RPMI8226 (cell line): ENCODE data around the gene RTN4RL2.

Experiments
- DNase-seq: peaks from one replicate; pipeline ENCODE4 v3.0.0-alpha.2; 2015

Gene RTN4RL2

DNA sequence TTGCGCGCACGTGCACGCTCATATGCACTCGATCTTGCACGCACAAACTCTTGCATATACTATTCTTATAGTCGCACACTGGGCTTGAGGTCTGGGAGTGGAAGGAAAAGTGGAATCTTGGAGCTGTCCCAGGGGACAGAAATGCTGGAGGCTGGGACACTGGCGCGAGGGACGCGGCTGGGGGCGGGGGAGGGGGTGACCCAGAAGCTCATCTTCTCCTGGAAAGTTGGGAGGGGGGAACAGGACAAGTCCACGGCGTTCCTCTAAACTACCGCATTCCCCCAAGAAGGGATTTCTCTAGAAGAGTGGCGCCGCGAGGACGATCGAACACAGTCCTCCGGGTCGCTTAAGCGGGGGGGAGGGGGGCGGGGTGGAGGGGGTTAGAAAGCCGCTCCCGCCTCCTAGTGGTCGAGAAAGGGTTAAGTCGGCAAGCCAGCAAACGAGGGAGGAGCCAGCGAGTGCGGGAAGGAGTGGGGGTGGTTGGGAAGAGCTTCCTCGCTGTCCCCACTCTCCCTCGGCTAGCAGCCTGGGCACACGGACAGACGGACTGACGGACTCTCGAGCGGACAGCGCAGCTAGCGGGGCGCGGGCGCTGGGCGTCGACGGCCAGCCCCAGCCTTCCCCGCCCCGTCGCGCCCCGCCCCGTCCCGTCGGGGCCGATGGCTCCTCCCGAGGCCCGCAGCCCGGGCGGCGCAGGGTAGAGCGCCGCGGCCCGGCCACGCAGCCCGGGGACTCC, at the start of gene RTN4RL2:
Gene RTN4RL2, plus strand, starts transcription at position 507 of the 736 bp plus-strand sequence. CDS start 338 bp downstream, outside the sequence.
- peak; percentile 88 for DNase-seq

- no peak for DNase-seq
These were observed 46.6 kb upstream of the RTN4RL2 start for GRCh38 chr11:57413681-57414080.

DNA sequence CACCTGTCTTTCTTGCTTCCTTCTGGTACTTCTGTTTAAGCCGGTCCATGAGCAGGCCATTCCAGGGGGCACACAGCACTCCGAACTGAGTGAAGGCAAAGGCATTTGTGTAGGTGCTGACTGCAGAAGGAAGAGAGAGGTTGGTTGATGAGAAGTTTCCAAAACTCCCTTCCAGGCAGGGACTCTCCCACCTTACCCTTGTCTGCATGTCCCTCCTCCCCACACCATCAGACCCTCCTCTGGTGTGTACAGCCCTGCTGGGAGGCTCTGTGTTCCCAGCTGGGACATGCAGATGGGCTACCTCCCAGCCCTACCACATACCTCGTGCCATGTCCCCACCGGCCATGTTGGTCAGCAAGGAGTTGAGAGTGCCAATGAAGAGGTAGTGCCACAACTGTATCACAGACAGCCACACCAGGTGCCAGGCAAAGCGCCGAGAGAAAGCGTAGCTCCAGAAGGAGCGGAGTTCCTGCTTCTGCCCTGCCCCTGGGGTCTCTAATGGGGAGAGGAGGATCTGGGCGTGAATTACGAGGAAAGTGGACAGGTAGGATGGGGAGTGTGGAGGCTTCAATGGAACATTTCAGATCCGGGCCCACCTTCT, 45.6 kb upstream of the RTN4RL2 start:
- DNase-seq = no peak

GRCh38 chr11:57416436-57416835, 43.9 kb upstream of the RTN4RL2 start:
- DNase-seq = no peak

- no peak for DNase-seq
These were observed 43.3 kb upstream of the RTN4RL2 start for GRCh38 chr11:57417056-57417455.

DNA sequence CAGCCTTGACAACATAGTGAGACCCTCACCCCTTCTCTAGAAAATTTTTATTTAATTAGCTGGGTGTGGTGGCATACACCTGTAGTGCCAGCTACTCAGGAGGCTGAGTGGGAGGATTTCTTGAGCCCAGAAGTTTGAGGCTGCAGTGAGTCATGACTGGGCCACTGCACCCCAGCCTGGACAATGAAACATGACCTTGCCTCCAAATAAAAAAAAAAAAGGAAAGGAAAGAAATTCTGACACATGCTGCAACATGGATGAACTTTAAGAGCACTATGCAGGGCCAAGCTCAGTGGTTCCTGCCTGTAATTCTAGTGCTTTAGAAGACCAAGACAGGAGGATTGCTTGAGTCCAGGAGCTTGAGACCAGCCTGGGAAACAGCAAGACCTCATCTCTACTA, 42.2 kb upstream of the RTN4RL2 start:
- DNase-seq = no peak

- DNase-seq = no peak
These were observed 41.2 kb upstream of the RTN4RL2 start for GRCh38 chr11:57419146-57419545.

DNA sequence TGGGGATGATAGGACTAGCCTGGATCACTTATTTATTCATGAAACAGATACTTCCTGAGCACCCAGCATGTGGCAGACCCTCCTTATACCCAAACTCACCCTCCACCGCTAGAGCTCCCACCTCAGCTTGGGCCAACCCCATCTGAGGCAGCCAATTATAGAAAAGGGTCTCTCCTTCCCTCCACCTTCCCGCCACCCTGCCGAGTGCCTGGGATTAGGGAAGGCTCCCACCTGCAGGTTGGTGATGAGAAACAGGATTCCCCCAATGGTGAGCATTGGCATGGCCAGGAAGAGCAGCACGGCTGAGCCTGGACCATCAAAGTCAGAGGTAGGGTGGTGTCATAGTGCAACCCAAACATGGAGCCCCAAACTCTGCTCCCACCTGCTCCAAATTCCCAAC, 39.3 kb upstream of the RTN4RL2 start:
- DNase-seq = no peak

DNA sequence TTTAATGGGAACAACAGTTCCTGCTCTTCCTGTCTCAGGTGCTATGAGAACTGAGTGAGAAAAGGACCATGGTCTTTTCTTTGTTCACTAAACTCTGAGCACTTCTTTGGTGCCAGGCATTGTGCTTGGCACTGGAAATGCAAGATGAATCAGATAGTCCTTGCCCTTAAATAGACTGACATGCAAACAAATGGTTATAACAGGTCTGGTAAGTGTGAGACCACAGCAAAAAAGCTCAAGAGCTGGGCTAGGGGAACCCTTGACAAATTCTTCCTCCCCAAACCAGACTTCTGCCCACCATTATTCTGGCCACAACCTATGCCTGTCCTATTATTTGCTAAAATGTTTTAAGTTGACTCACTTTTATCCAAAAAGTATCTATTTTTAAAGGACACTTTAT, 38.5 kb upstream of the RTN4RL2 start:
- DNase-seq = no peak

- DNase-seq = no peak
These were observed 37.7 kb upstream of the RTN4RL2 start for GRCh38 chr11:57422669-57423068.

DNA sequence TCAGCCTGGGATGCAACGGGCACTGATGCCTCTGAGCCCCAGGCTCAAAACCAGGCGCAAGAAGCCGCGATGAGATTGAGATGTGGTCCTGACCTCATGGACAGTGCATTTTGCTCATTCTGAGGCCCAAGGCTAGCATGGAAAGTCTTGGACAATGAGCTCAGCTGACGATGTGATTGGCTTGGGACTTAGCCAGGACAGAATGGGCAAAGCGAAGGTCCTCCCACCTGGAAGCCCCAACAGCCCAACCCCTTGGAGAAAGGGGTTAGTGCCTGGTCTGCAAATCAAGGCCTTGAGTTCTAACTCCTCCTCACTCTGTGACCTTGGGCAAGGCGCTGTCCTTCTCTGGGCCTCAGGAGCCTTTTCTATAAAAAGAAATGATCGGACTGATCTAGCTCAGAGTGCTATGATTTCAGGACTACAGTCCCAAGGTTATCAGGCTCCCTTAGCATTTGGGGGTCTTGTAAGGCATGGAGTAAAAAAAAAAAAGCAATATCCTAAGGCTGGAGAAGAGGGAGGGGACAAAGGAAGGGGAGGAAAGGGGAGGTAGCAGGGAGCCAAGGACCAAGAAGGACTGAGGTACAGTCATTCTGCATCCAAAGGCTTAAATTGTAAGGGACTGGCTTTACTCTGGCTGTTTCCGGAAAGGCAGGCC, 36.1 kb upstream of the RTN4RL2 start:
- DNase-seq = no peak

GRCh38 chr11:57424792-57425564, 35.4 kb upstream of the RTN4RL2 start:
- DNase-seq = peak; percentile 90

DNA sequence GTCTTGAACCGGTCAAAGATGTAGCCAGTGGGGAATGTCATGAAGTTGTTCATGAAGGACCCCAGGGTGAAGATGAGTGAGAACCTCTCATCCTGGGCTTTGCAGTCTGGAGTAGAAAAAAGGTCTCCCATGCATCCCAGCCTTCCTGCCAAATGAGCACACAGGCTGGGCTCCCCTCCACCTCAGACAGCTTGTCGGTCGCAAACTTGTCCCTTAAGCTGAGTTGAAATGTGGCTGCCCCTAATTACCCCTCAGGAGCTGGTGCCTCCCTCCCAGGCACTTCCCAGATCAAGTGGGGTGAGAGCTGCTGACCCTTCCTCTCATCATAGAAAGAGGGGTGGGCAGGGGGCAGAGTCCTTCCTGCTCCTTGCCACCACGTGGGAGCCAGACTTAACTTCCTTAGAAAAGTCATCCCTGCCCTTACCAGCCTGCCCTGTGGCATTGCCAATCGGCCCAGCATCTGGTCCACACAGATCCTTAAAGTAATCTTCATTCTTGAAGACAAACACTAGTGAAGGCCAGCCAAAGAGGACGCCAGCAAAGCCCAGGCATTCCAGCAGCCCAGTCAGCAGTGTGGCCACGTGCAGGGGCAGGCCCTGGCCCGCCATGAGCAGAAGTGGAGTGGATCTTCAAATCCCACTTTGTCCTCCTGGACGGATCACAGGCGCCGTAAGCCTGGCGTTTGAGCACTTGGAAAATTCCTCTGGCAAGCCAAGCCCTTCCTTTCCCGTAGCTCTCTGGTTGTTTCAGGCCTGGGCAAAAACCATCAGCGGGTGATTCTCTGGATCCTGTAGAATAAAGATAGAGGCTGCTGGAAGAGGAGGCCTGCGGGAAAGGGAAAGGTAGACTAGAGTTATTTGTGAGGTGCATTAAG, 34.5 kb upstream of the RTN4RL2 start:
- DNase-seq = peak; percentile 55

DNA sequence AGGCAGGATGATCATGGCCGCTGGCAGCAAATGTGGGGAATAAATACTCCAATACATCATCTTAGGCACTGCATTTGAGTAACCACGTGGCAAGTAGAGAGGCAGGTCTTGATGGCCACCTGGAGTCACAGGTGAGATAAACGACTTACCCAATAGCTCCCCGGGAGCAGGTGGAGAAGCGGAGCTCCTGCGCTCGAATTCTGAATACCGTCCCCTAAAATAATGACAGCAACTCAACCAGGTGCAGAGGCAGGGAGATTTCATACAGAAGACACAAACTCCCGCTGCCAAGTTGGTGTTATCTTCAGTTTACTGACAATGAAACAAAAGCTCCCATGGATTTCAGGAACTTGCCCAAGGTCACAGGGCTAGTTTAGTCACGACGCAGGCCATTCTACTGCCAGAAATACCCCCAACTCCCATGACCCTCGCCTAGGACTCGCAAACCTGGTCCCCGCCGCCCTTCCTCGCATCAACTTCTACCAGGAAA, 33.8 kb upstream of the RTN4RL2 start:
- DNase-seq = peak; percentile 78

DNA sequence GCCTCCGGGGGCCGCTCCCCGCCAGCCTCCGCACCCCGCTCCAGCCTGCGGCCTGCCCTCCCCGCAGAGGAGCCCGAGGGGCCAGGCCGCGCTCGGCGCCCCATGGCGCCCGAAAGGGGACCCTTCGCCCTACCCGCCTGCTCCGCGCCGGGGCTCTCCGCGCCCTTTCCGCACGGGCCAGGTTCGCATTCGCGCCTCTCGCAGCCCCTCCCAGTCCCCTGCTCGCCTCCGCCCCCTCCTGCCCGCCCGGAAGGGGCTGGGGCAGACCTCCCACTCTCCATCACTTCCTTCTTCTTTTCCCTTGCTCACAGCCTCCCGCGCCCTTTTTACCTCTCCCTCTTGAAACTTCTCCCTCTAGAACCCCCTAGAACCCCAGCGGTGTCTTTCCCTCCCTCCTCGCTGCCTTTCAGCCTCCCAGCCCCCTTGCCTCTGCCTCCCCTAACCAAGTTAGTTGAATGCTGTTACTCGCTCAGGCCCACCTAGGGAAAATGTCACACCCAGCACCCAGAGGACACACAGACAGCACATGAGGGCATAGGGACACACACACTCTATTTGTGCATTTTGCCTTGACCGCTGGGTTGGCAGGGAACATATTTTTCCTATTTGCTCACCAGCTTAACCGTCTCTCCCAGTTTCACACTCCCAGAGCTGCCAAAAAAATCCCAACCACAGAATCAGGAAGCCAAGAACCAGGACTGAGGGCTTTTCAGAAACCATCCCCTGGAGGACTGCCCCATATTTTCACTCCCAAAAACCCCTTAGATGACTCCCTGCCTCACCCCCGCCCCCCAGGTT, 33.2 kb upstream of the RTN4RL2 start, which contains the start of gene SLC43A3:
Gene SLC43A3, minus strand, starts transcription at position 193 of the 798 bp plus-strand sequence. CDS start 949 bp downstream, outside the sequence.
- peak; percentile 93 for DNase-seq

DNA sequence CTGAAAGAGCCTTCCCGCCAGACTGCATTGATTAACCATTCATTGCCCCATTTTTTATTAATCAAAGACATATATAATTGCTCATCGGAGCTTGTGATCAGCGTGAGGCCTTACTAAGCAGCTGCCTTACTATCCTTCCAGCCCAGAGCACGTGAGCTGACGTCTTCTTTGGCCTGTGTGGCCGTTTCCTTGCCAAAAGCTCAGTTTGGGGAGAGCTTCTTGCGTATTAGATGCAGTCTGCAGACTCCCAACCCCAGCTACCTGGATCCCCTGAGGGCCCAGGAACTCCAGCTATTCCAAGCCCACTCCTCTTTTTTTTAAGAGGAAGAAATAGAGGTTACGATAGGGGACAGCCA, 32.6 kb upstream of the RTN4RL2 start:
- DNase-seq = no peak

DNA sequence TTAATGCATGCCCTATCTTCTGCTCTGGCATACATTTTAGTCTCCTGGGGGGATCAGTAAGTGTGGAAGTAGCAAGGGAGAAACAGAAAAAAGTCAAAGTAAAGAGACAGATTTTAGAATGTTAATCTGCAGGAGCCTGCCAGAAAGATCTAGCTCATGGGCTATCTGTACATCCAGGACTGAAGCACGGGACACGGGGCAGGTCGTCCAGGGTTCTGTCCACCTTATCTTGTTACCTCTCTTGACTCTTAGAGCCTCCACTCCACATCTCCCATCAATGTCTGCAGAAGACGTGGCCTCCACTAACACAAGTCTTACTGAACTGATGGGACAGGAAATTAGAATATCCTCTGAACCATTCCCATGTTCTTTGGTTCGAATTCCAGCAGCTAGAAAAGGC, 31.7 kb upstream of the RTN4RL2 start:
- DNase-seq = no peak

DNA sequence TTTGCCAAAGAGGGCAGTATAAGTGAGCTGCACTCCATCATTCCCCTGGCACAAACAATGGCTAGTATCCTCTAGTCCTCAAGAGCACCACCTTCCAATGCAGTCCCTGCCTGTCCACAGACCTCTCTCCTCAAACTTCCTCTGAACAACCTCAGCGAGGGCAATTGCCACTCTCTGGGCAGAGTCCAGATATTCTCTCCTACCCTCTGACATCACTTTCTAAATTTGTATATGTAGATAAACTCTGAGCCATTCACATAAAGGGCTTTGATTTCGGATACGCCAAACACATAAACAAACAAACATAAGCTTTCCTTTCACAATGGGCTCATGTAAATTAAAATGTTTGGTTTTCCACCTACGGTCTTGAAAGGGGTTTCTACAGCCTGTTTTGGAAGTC, 30.4 kb upstream of the RTN4RL2 start:
- no peak for DNase-seq

DNA sequence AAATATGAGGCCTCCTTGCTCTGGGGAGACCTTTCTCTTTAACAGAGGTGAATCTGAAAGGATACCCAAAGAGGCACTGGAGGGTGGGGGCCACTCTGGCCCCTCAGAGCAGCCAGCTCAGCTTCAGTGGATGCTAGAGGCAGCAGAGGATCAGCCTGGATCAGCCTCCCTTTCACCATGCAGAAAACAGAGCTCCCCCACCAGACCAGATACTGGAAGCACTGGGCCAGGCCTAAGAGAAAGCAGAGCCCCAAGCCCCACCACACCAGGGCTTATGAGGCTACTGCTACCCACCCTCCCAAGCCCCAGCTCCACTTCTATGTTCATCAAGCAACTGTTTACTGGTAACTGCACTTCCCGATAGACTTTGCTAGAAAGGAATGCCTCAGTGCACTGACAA, 29.4 kb upstream of the RTN4RL2 start:
- DNase-seq = no peak

DNA sequence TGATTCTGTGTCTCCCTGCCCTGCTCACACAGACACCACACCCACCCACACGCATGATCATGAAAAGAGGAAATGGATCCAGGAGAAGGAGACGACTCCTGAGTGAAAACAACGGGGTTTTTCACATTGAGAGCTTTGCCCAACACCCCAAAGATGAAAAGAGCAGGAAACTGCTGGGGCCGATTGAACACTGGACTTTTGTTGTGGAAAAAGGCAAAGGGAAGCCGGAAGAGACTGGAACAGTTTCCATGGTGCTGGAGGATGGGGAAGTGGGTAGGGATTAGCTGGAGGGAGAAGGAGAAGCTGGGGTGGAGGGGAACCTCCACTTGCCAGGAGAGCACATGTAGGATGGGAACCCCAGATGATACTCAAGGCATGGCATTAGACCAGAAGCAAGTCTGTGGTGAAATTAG, 28.2 kb upstream of the RTN4RL2 start:
- no peak for DNase-seq

- DNase-seq = no peak
These were observed 27.6 kb upstream of the RTN4RL2 start for GRCh38 chr11:57432714-57433163.
